Ishikawa (cell line): ENCODE results near the gene FMNL2.

Source experiments
- CEBPB ChIP-seq: IDR thresholded peaks from 2 replicates; pipeline ENCODE4 v1.6.1; 2012
- CREB1 ChIP-seq: IDR thresholded peaks from 2 replicates; pipeline ENCODE4 v1.6.1; 2012; ENCODE audit warnings: low read depth
- EGR1 ChIP-seq: IDR thresholded peaks from 2 replicates; pipeline ENCODE4 v1.6.1; 2012
- EP300 ChIP-seq: IDR thresholded peaks from 2 replicates; pipeline ENCODE4 v1.6.1; 2012; ENCODE audit warnings: borderline replicate concordance
- FOXM1 ChIP-seq: IDR thresholded peaks from 2 replicates; pipeline ENCODE4 v1.6.1; 2012; ENCODE audit warnings: low read depth, borderline replicate concordance
- NFIC ChIP-seq: IDR thresholded peaks from 2 replicates; pipeline ENCODE4 v1.6.1; 2012
- RAD21 ChIP-seq: IDR thresholded peaks from 2 replicates; pipeline ENCODE4 v1.6.1; 2012; ENCODE audit warnings: low read depth
- TAF1 ChIP-seq: IDR thresholded peaks from 2 replicates; pipeline ENCODE4 v1.6.1; 2012; ENCODE audit warnings: low read depth, mild to moderate bottlenecking
- TCF12 ChIP-seq: IDR thresholded peaks from 2 replicates; pipeline ENCODE4 v1.6.1; 2012; ENCODE audit warnings: low read depth
- TEAD4 ChIP-seq: IDR thresholded peaks from 2 replicates; pipeline ENCODE4 v1.6.1; 2012
- YY1 ChIP-seq: IDR thresholded peaks from 2 replicates; pipeline ENCODE4 v1.6.1; 2012; ENCODE audit warnings: low read depth
- ZBTB7A ChIP-seq: IDR thresholded peaks from 2 replicates; pipeline ENCODE4 v1.6.1; 2012; ENCODE audit warnings: low read depth
- TF ChIP-seq, protein P1 (sequence below): IDR thresholded peaks from 2 replicates; pipeline ENCODE4 v1.6.1; 2012
- TF ChIP-seq, protein P2 (sequence below): IDR thresholded peaks from 2 replicates; pipeline ENCODE4 v1.6.1; 2012
- TF ChIP-seq, protein P3 (sequence below): IDR thresholded peaks from 2 replicates; pipeline ENCODE4 v1.6.1; 2012; ENCODE audit warnings: low read depth, mild to moderate bottlenecking

Gene FMNL2

DNA sequence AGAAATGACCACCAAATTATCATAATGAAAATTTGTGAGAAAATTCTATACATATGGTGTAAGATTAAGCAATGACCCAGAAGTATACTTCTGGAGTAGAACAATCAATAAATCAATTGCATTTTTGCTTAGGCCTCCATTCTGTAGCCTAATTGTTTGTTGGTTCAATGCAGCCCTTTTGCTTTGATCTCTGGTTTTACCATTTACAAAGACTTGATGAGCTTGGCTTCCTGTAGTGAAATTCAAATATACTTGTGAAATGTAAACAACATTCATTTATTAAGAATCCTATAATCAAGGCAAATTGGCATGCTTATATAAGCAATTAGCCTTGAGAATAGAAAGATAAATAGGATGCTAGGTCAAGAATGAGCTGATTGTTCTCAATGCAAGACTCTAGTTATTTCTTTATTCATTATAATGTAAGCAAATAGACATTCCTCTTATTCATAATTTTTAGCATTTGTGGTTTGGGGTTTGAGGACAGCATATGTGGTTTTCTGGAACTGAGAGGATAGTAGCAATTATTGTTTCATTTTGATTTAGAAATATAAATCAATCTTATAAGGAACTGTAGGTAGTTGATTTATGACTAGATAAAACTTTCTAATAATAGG is 9.7 kb downstream of the FMNL2 start:
- TF ChIP-seq FOXM1 (no peak), TEAD4 (no peak), RAD21 (no peak)
- TF ChIP-seq, protein P1, sequence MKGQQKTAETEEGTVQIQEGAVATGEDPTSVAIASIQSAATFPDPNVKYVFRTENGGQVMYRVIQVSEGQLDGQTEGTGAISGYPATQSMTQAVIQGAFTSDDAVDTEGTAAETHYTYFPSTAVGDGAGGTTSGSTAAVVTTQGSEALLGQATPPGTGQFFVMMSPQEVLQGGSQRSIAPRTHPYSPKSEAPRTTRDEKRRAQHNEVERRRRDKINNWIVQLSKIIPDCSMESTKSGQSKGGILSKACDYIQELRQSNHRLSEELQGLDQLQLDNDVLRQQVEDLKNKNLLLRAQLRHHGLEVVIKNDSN, result no peak

DNA sequence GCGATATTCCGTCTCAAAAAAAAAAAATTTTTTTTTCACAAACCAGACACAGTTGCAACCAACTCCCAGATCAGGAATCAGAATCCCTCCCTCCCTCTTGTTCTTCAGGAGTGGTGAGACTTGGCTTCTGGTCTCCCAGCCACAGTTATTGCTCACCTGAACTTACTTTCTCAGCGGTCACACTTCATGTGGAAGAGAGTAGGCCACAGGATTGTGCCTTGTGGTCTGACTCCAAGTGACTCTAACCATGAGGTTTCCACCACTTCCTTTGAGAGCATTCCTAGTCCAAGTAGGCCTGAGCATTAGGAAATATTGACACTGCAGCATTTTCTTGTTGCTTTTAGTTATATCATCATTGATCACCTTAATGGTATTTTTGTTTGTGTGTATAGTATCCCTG is 12.1 kb downstream of the FMNL2 start:
- TF ChIP-seq TEAD4 (no peak), EGR1 (no peak), FOXM1 (no peak), CREB1 (no peak), NFIC (no peak), EP300 (no peak), TCF12 (no peak), ZBTB7A (no peak), TAF1 (no peak), YY1 (no peak), CEBPB (no peak), RAD21 (no peak)
- TF ChIP-seq, protein P2, sequence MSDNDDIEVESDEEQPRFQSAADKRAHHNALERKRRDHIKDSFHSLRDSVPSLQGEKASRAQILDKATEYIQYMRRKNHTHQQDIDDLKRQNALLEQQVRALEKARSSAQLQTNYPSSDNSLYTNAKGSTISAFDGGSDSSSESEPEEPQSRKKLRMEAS, result no peak
- TF ChIP-seq, protein P3, sequence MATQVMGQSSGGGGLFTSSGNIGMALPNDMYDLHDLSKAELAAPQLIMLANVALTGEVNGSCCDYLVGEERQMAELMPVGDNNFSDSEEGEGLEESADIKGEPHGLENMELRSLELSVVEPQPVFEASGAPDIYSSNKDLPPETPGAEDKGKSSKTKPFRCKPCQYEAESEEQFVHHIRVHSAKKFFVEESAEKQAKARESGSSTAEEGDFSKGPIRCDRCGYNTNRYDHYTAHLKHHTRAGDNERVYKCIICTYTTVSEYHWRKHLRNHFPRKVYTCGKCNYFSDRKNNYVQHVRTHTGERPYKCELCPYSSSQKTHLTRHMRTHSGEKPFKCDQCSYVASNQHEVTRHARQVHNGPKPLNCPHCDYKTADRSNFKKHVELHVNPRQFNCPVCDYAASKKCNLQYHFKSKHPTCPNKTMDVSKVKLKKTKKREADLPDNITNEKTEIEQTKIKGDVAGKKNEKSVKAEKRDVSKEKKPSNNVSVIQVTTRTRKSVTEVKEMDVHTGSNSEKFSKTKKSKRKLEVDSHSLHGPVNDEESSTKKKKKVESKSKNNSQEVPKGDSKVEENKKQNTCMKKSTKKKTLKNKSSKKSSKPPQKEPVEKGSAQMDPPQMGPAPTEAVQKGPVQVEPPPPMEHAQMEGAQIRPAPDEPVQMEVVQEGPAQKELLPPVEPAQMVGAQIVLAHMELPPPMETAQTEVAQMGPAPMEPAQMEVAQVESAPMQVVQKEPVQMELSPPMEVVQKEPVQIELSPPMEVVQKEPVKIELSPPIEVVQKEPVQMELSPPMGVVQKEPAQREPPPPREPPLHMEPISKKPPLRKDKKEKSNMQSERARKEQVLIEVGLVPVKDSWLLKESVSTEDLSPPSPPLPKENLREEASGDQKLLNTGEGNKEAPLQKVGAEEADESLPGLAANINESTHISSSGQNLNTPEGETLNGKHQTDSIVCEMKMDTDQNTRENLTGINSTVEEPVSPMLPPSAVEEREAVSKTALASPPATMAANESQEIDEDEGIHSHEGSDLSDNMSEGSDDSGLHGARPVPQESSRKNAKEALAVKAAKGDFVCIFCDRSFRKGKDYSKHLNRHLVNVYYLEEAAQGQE, result no peak
- TF ChIP-seq, protein P1, result no peak

DNA sequence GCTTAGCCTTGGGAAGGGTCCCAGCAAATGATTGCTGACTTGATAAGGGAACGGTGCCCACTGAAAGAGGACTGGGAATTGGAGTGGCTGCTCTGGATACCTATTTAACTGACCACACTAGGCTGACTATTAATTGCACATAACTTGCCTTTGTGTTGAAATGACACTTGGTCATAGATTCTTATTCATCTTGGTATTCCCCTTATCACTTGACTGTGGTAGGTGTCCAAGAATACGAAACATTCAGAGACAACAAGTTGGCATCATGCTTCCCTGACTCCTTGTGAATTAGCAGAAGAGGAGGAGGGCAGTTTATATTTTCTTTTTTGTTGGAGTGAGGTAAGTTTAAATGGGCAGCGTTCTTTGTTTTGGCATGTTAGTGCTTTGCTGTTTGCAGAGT is 13.4 kb downstream of the FMNL2 start:
- TF ChIP-seq YY1 (no peak), CEBPB (no peak), TAF1 (no peak), ZBTB7A (no peak), TEAD4 (no peak), EGR1 (no peak), TCF12 (no peak), FOXM1 (no peak), RAD21 (no peak), EP300 (no peak), CREB1 (no peak), NFIC (no peak)
- TF ChIP-seq, protein P2, result no peak
- TF ChIP-seq, protein P1, result no peak
- TF ChIP-seq, protein P3, result no peak

DNA sequence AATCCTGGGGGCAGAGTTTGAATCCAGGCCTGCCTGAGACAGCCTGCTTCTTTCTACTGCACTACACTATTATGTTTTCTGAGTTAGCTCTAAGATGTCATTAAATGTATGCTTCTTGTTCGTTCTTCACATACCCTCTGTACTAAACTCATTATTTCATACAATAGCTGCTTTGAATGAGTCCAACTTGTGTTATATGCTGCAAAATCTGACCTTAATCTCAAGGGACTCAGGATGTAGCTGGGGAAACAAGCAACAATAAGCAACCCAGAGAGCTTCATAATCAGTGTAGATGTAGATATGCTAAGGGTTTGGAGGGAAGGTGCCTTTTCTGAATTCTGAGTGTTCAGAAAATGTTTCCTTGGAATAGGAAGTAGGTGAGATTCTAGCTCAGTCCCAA is 14.4 kb downstream of the FMNL2 start:
- TF ChIP-seq CEBPB (no peak), TCF12 (no peak), EP300 (no peak), TEAD4 (no peak), CREB1 (no peak), TAF1 (no peak), FOXM1 (no peak), EGR1 (no peak), RAD21 (no peak), NFIC (no peak)
- TF ChIP-seq, protein P1, result no peak
- TF ChIP-seq, protein P3, result no peak
- TF ChIP-seq, protein P2, result no peak
